ENCODE data around the gene ZFAND3.

DNA sequence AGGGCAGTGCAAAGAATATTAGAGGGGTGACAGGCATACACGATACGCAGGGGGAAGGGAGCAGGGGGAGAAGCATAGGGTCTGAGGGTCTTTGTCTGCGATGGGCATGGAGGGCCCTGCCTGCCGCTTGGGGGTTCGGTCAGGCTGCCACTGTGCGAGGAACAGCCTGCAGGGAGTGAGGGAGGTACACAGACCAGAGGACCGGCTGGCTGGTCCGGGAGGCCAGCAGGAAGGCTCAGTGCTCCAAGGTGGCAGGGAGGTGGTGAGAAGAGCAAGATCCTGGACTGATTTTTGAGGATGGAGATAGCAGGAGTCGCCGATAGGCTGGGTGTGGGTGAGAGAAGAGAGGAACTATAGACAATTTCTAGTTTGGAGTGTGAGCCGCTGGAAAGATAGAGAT is 338.4 kb downstream of the ZFAND3 start:
- TF ChIP-seq, protein P1, sequence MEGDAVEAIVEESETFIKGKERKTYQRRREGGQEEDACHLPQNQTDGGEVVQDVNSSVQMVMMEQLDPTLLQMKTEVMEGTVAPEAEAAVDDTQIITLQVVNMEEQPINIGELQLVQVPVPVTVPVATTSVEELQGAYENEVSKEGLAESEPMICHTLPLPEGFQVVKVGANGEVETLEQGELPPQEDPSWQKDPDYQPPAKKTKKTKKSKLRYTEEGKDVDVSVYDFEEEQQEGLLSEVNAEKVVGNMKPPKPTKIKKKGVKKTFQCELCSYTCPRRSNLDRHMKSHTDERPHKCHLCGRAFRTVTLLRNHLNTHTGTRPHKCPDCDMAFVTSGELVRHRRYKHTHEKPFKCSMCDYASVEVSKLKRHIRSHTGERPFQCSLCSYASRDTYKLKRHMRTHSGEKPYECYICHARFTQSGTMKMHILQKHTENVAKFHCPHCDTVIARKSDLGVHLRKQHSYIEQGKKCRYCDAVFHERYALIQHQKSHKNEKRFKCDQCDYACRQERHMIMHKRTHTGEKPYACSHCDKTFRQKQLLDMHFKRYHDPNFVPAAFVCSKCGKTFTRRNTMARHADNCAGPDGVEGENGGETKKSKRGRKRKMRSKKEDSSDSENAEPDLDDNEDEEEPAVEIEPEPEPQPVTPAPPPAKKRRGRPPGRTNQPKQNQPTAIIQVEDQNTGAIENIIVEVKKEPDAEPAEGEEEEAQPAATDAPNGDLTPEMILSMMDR (IDR thresholded peaks at IDR 0.05; ENCODE audit: poor library complexity): no peak
- no peak for TF ChIP-seq EZH2 (IDR thresholded peaks at IDR 0.05; ENCODE audit: borderline replicate concordance)
- no peak for TF ChIP-seq EZH2phosphoT487 (IDR thresholded peaks at IDR 0.05; ENCODE audit: low read depth, severe bottlenecking, unreplicated experiment)

Measured in hepatocyte (in vitro differentiated cells).